Activated T-cell treated with anti-CD3 and anti-CD28 coated beads, Interleukin-2, amount 50 U/mL, for 4 hours (primary cell): ENCODE results near the gene RNASE2. TPM values are rescaled to one million over a fixed set of nuclear protein-coding genes. Genes with fewer than 3 reads are reported as not detected.

ENCODE experiments used
- ATAC-seq, 2 donors: fragments of 200-7000 bp; cut with Tn5 transposase; one replicate each; pipeline ENCODE4 v1.10.0; 2021
- DNase-seq: peaks from one replicate; pipeline ENCODE4 v3.0.0-alpha.2; 2020
- H3K27me3 Mint-ChIP-seq: one replicate; pipeline ENCODE4 v1.8.0; 2021; ENCODE audit warnings: low read depth, mixed read lengths
- H3K36me3 Mint-ChIP-seq: one replicate; pipeline ENCODE4 v1.8.0; 2022; ENCODE audit warnings: mixed read lengths; ENCODE audit not compliant: insufficient read depth
- H3K4me1 Mint-ChIP-seq: one replicate; pipeline ENCODE4 v1.8.0; 2021; ENCODE audit warnings: low read depth, mixed read lengths
- H3K4me3 Mint-ChIP-seq: one replicate; pipeline ENCODE4 v1.8.0; 2021; ENCODE audit warnings: mild to moderate bottlenecking, moderate library complexity, mixed read lengths
- H3K9me3 Mint-ChIP-seq: one replicate; pipeline ENCODE4 v1.8.0; 2021; ENCODE audit warnings: mixed read lengths
- total RNA-seq, 3 donors: library from RNA; stranded (reverse); gene quantifications; one replicate each; pipeline ENCODE4 v1.2.1, GENCODE V29; 2021

Gene RNASE2
- total RNA-seq, 3 donors from 2014 or later: not detected

DNA sequence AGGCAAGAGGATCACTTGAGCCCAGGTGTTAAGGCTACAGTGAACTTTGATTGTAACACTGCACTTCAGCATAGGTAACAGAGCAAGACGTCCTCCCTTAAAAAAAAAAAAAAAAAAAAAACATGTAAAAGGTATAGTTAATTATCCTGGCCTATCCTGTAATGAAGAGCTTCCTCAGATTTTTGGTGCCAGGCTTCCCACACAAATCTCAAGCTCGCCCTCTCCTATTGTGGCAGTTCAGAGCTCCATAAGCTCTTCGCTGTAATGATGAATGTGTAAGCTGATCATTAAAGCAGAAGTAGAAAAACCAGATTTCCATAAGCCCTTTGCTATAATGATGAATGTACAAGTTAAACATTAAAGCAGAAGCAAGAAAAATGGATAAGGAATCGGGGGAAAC is 41.8 kb downstream of the RNASE2 start:
- H3K4me1 Mint-ChIP-seq: peaks cover 13% of the 10 kb centered on the region
- ATAC-seq (no peak), DNase-seq (no peak)
- H3K4me3 Mint-ChIP-seq: no peak overlapping the region
- H3K9me3 Mint-ChIP-seq: no peaks in the 10 kb centered on the region
- peaks cover 36% of the 10 kb centered on the region for H3K36me3 Mint-ChIP-seq
- H3K27me3 Mint-ChIP-seq: no peaks in the 10 kb centered on the region

DNA sequence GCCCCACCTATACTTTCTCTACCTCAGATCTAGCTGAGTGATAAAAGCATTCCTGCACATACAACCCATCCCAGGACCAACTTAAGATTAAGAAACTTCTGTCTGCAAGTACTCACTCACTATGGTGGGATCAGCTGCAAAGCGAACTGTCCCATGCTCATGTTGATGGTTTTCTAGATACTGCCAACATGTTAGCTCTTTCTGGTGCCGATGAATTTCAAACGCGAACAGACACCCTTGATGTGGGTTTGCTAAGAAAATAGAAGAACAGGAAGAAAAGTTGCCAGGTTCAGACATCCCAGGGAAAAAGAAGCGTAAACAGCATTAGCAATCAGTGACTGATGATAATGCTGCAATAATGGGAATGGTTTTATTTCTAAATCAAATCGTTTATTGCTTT is 42.3 kb downstream of the RNASE2 start:
- DNase-seq: no peak
- Mint-ChIP-seq H3K4me1 (peaks cover 12% of the 10 kb centered on the region), H3K4me3 (no peak overlapping the region), H3K27me3 (no peaks in the 10 kb centered on the region), H3K36me3 (peaks cover 34% of the 10 kb centered on the region), H3K9me3 (no peaks in the 10 kb centered on the region)
- no peak for ATAC-seq

DNA sequence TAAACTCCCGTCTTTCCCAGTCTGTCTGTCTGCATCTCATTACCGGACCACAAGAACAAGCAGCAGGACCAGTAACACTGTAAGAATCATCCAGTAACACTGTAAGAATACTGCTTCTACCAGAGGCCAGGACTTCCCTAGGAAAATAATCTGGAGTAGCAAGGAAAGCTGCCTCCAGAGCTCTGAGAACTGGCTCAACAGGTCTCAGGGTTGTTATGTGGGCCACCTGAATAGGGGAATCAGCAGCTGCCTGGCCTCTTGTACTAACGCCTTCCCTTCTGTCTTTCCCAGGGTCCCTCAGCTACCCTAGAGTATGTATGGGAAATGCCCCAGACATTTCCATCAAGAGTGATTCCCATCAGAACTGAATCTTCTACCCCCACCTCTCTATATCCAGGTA is 42.9 kb downstream of the RNASE2 start:
- Mint-ChIP-seq H3K4me3 (no peak overlapping the region), H3K9me3 (no peaks in the 10 kb centered on the region), H3K27me3 (no peaks in the 10 kb centered on the region), H3K4me1 (peaks cover 12% of the 10 kb centered on the region), H3K36me3 (peaks cover 29% of the 10 kb centered on the region)
- DNase-seq (no peak), ATAC-seq (no peak)

GRCh38 chr14:20998674-20999366 is 43.5 kb downstream of the RNASE2 start, which contains the start of gene SLC39A2:
TSS of gene SLC39A2 (plus strand) at chr14:20999293. CDS start at chr14:20999447, 154 bp downstream.
- H3K4me3 Mint-ChIP-seq: no peak within 1 kb of the TSS
- ATAC-seq: no peak
- H3K27me3 Mint-ChIP-seq: no peaks in the 10 kb centered on the region
- H3K4me1 Mint-ChIP-seq: peaks cover 12% of the 10 kb centered on the region
- H3K36me3 Mint-ChIP-seq: peaks cover 26% of the 10 kb centered on the region
- DNase-seq: no peak
- no peaks in the 10 kb centered on the region for H3K9me3 Mint-ChIP-seq

- Mint-ChIP-seq H3K27me3 (no peaks in the 10 kb centered on the region), H3K36me3 (peaks cover 20% of the 10 kb centered on the region), H3K4me3 (no peak overlapping the region), H3K4me1 (peaks cover 12% of the 10 kb centered on the region), H3K9me3 (no peaks in the 10 kb centered on the region)
- ATAC-seq (no peak), DNase-seq (no peak)
Measured at GRCh38 chr14:20999591-20999990, 44.3 kb downstream of the RNASE2 start.

DNA sequence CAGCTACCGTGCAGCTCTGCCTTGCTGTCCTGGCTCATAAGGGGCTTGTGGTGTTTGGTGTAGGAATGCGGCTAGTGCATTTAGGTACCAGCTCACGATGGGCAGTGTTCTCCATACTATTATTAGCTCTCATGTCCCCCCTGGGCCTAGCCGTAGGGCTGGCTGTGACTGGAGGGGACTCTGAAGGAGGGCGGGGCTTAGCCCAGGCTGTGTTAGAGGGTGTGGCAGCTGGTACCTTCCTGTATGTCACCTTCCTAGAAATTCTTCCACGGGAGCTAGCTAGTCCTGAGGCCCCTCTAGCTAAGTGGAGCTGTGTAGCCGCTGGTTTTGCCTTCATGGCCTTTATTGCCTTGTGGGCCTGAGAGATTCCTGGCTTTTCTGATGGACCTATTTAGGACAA is 45.9 kb downstream of the RNASE2 start:
- ATAC-seq: no peak
- Mint-ChIP-seq H3K9me3 (no peaks in the 10 kb centered on the region), H3K4me3 (no peak overlapping the region), H3K27me3 (no peaks in the 10 kb centered on the region), H3K4me1 (peaks cover 10% of the 10 kb centered on the region), H3K36me3 (peaks cover 7% of the 10 kb centered on the region)
- no peak for DNase-seq

DNA sequence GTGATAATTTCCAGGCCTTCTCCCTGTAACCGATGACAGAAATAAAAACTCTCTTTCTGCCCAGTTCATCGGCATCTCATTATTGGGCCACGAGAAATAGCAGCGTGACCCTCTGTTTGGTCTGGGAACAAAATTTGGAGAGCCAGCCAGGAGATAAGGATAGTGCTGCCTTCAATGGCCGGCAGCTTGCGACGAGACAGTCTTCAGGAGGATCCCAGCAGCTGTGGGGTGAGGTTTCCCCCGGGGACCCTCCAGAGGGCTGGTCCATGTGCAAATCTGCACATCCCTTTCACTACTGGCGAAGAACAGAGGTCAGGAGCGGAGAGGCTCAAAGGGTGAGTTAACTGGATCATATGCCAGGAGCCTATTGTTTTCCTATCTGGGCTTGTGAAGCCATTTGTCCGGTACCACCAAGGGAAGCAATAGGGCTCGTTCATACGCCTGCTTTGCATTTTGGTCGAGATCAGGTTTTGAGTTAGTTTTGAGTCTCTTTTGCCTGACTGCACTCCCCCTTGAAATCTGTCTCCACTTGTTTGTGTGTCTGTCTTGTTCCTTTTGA is 48.6 kb downstream of the RNASE2 start:
- H3K9me3 Mint-ChIP-seq: no peaks in the 10 kb centered on the region
- H3K4me1 Mint-ChIP-seq: no peaks in the 10 kb centered on the region
- no peak overlapping the region for H3K4me3 Mint-ChIP-seq
- no peaks in the 10 kb centered on the region for H3K36me3 Mint-ChIP-seq
- no peak for ATAC-seq
- no peak for DNase-seq
- no peaks in the 10 kb centered on the region for H3K27me3 Mint-ChIP-seq

Other genes starting within 250 kb of the RNASE2 start
- gene EDDM3A, start 209.6 kb upstream of the RNASE2 start, total RNA-seq: not detected
- gene EDDM3B, start 187.1 kb upstream of the RNASE2 start, total RNA-seq: not detected
- gene RNASE6, start 174.2 kb upstream of the RNASE2 start, total RNA-seq: under 1 TPM in 2 of 3 donors, not detected in 1; 0.18 to 0.43 TPM
- gene RNASE1, start 152.6 kb upstream of the RNASE2 start, total RNA-seq: under 1 TPM; 0.40 to 0.78 (median 0.63) TPM
- not detected for gene RNASE3, start 64.1 kb upstream of the RNASE2 start, total RNA-seq
- 100 to 1,000 TPM in 2 of 3 donors, 10 to 100 TPM in 1; 99.4 to 110 (median 105) TPM for gene METTL17, start 34.5 kb downstream of the RNASE2 start, total RNA-seq
- gene SLC39A2, start 43.8 kb downstream of the RNASE2 start, total RNA-seq: under 1 TPM in 1 of 3 donors, not detected in 2; 0.53 TPM
- gene NDRG2, start 69.6 kb downstream of the RNASE2 start, total RNA-seq: 1 to 10 TPM; 2.8 to 5.3 (median 3.5) TPM
- not detected for gene TPPP2, start 74.7 kb downstream of the RNASE2 start, total RNA-seq
- gene RNASE13, start 79.3 kb downstream of the RNASE2 start, total RNA-seq: not detected
- not detected for gene RNASE7, start 86.9 kb downstream of the RNASE2 start, total RNA-seq
- gene RNASE8, start 102.3 kb downstream of the RNASE2 start, total RNA-seq: not detected
- under 1 TPM; 0.11 to 0.35 (median 0.23) TPM for gene ARHGEF40, start 114.8 kb downstream of the RNASE2 start, total RNA-seq
- gene ZNF219, start 143.2 kb downstream of the RNASE2 start, total RNA-seq: 1 to 10 TPM; 5.5 to 7.0 (median 6.5) TPM
- gene TMEM253, start 145.6 kb downstream of the RNASE2 start, total RNA-seq: not detected
- not detected for gene OR5AU1, start 200.6 kb downstream of the RNASE2 start, total RNA-seq